K562 (cell line): ENCODE results near the gene HIRIP3. TPM values are rescaled to one million over a fixed set of nuclear protein-coding genes. Genes with fewer than 3 reads are reported as not detected.

Source experiments
- ATAC-seq: fragments of 200-7000 bp; cut with Tn5 transposase; 3 replicates; pipeline ENCODE4 v1.9.1; 2020; ENCODE audit warnings: moderate library complexity
- BruUV-seq: library from RNA; stranded (reverse); fragments of 400-500 nt; replicated peaks from 2 replicates; lab custom pipeline; 2021; lab: Mats Ljungman, UMichigan
- CTCF ChIA-PET: fragments of 300-600 bp; formaldehyde crosslinking; extraction: SDS; loops from one replicate; lab custom pipeline; 2021; ENCODE audit warnings: low intra/inter-chr PET ratio; lab: Yijun Ruan, JAX
- POLR2A ChIA-PET: fragments of 300-600, 350-650 bp; sonication (Branson Sonifier 250); formaldehyde crosslinking; extraction: SDS; loops from one replicate; lab custom pipeline; 2021; ENCODE audit warnings: antibody characterized with exemption, inconsistent platforms; lab: Yijun Ruan, JAX
- DNase-seq, 4 experiments: peaks; one replicate each; pipeline versions ENCODE4 v3.0.0 to v3.0.0-alpha.2; 2011 to 2018; ENCODE audit warnings: low spot score in 3 of 4, mixed read lengths in 3 of 4; ENCODE audit errors: extremely low read depth in 1 of 4
- FAIRE-seq: peaks from 2 replicates; lab custom pipeline; 2011; peaks lifted over from hg19 to GRCh38; lab: Jason Lieb, UNC
- H2AFZ ChIP-seq: 2 replicates; pipeline ENCODE4 v1.6.0; 2011; ENCODE audit warnings: low read depth, low read length, control low read depth, inconsistent platforms
- H3K27ac ChIP-seq: fragments of 200-600 bp; 3 replicates; pipeline ENCODE4 v1.8.0; 2011; ENCODE audit warnings: low read depth, mild to moderate bottlenecking, control low read depth, inconsistent platforms, low read length, moderate library complexity, mixed read lengths; ENCODE audit errors: extremely low read depth
- H3K27me3 ChIP-seq, 2 experiments: fragments of 300-600 bp in 1 of 2; 2 replicates in 1 of 2; 3 replicates in 1 of 2; pipeline versions ENCODE4 v1.6.0 to v1.8.0; 2011; ENCODE audit warnings: inconsistent platforms in 2 of 2, low read length in 2 of 2, mild to moderate bottlenecking in 1 of 2, mixed read lengths in 1 of 2, moderate library complexity in 1 of 2; ENCODE audit not compliant: control insufficient read depth in 2 of 2, insufficient read depth in 2 of 2
- H3K36me3 ChIP-seq: fragments of 300-600 bp; 3 replicates; pipeline ENCODE4 v1.8.0; 2011; ENCODE audit warnings: mild to moderate bottlenecking, low read length, inconsistent platforms; ENCODE audit not compliant: control insufficient read depth, insufficient read depth
- H3K4me1 ChIP-seq, 2 experiments: fragments of 200-600 bp in 1 of 2; replicated peaks in 1 of 2; 2 replicates in 1 of 2; 3 replicates in 1 of 2; pipeline versions ENCODE4 v1.5.1 to v1.8.0; 2011; ENCODE audit warnings: inconsistent platforms in 2 of 2, low read length in 2 of 2, mild to moderate bottlenecking in 1 of 2, mixed read lengths in 1 of 2, moderate library complexity in 1 of 2; ENCODE audit not compliant: control insufficient read depth in 2 of 2, insufficient read depth in 2 of 2
- H3K4me2 ChIP-seq: 2 replicates; pipeline ENCODE4 v1.6.1; 2011; ENCODE audit warnings: low read length, control low read depth, inconsistent platforms, mixed read lengths; ENCODE audit not compliant: insufficient read depth
- H3K4me3 ChIP-seq: fragments of 200-600 bp; sonication (generic), shearing (Covaris generic); 2 replicates; pipeline ENCODE4 v1.5.1; 2016; ENCODE audit warnings: control low read depth, inconsistent platforms
- H3K79me2 ChIP-seq: fragments of 200-600 bp; 3 replicates; pipeline ENCODE4 v1.8.0; 2011; ENCODE audit warnings: low read length, inconsistent platforms; ENCODE audit not compliant: control insufficient read depth, insufficient read depth
- H3K9ac ChIP-seq, 2 experiments: 2 replicates each; pipeline versions ENCODE4 v1.6.0 to v1.6.1; 2011; ENCODE audit warnings: low read depth in 2 of 2, low read length in 2 of 2, control low read depth in 1 of 2, inconsistent platforms in 1 of 2, mild to moderate bottlenecking in 1 of 2, mixed read lengths in 1 of 2; ENCODE audit not compliant: insufficient read depth in 1 of 2
- H3K9me1 ChIP-seq: one replicate; pipeline ENCODE4 v1.6.0; 2011; ENCODE audit warnings: inconsistent platforms, mild to moderate bottlenecking, low read length, moderate library complexity; ENCODE audit not compliant: control insufficient read depth, insufficient read depth
- H3K9me3 ChIP-seq: replicated peaks from 2 replicates; pipeline ENCODE4 v1.5.1; 2011; ENCODE audit warnings: low read depth, low read length, inconsistent platforms; ENCODE audit not compliant: control insufficient read depth, insufficient read depth
- H4K20me1 ChIP-seq: replicated peaks from 2 replicates; pipeline ENCODE4 v1.6.1; 2011; ENCODE audit warnings: low read length, inconsistent platforms, mixed read lengths; ENCODE audit not compliant: control insufficient read depth, insufficient read depth
- FOSL1 ChIP-seq: fragments of 200-800 bp; sonication (Bioruptor generic); conservative IDR thresholded peaks from 2 replicates; pipeline ENCODE4 v1.6.1; 2016; ENCODE audit warnings: missing genetic modification characterization, missing compliant biosample characterization
- THRAP3 ChIP-seq: fragments of 450-650 bp; IDR thresholded peaks from 2 replicates; pipeline ENCODE4 v1.6.1; 2016; ENCODE audit warnings: mild to moderate bottlenecking, inconsistent platforms, borderline replicate concordance
- TRIM24 ChIP-seq, 2 experiments: fragments of 450-650 bp; IDR thresholded peaks; 2 replicates each; pipeline ENCODE4 v1.6.1; 2016
- ZNF324 ChIP-seq: fragments of 250-450 bp; sonication (Bioruptor Pico); IDR thresholded peaks from 2 replicates; pipeline ENCODE4 v1.4.0; 2020; ENCODE audit warnings: mild to moderate bottlenecking
- ZZZ3 ChIP-seq: fragments of 450-650 bp; IDR thresholded peaks from 2 replicates; pipeline ENCODE4 v1.6.1; 2016; ENCODE audit warnings: antibody characterized with exemption, mild to moderate bottlenecking, moderate library complexity
- WGBS: fragments of 100-300 bp; shearing (Covaris generic); methylation state at CpG from one replicate; pipeline ENCODE4 v1.1.6; 2016; ENCODE audit warnings: low coverage, mixed read lengths; ENCODE audit not compliant: insufficient coverage; ENCODE audit errors: missing lambda C conversion rate; 5-methylcytosine and 5-hydroxymethylcytosine counted together
- in situ Hi-C: fragments of 300-500 bp; cut with MboI; formaldehyde crosslinking; loops from 4 replicates; pipeline ENCODE4 v1.15.0; 2018; ENCODE audit warnings: inconsistent platforms, mixed read lengths
- intact Hi-C: fragments of 100-400 bp; cut with micrococcal nuclease; formaldehyde crosslinking; loops from 2 replicates; pipeline ENCODE4 v1.14.2; 2022
- polyA plus RNA-seq, 8 experiments: library from polyadenylated mRNA; depleted of rRNA in 4 of 8; stranded (reverse) in 5 of 8; unstranded in 3 of 8; fragments of >200 nt; fragmentation: Nextera tagmentation in 2 of 8; fragmentation: Illumina TruSeq in 1 of 8; extraction: Ambion mirVana in 2 of 8; extraction: Trizol in 1 of 8; gene quantifications; 2 replicates each; pipeline versions ENCODE4 v1.2.1 to v1.2.3, GENCODE V29; 2011 to 2014; ENCODE audit warnings: inconsistent platforms in 1 of 8, missing spikeins in 1 of 8
- total RNA-seq, 7 experiments: library from RNA; depleted of rRNA in 6 of 7; stranded (reverse); fragments of >200 nt in 6 of 7; fragmentation: Illumina TruSeq in 2 of 7; extraction: Trizol in 2 of 7; gene quantifications; 2 replicates each; pipeline versions ENCODE4 v1.2.1 to v1.2.3, GENCODE V29; 2011 to 2021; ENCODE audit warnings: low replicate concordance in 1 of 7

The HIRIP3 gene
- total and polyA plus RNA-seq, 9 of the 15 experiments (the other 6 are each of a cell fraction or from before 2014, with no cell fraction given) = 3.3 to 38.2 (median 18.2) TPM

GRCh38 chr16:29947897-29948296, 47.5 kb downstream of the HIRIP3 start:
- Histone ChIP-seq H3K4me3 (no peak overlapping the region), H3K9ac (no peak overlapping the region), H3K4me1 (peaks cover 16 to 26% of the 10 kb centered on the region in 2 experiments), H3K4me2 (no peak overlapping the region), H2AFZ (no peak overlapping the region), H3K27ac (no peak overlapping the region), H3K27me3 (no peaks in the 10 kb centered on the region), H3K79me2 (no peaks in the 10 kb centered on the region), H3K36me3 (no peaks in the 10 kb centered on the region), H4K20me1 (peaks cover 5% of the 10 kb centered on the region; the same call in 1 of the 2 replicates), H3K9me3 (peaks cover 9% of the 10 kb centered on the region), H3K9me1 (no peaks in the 10 kb centered on the region)
- DNase-seq = no peak
- ChIA-PET CTCF (no interaction called here), POLR2A (no interaction called here)
- intact Hi-C loops (no loop called here), in situ Hi-C loops (no loop called here)
- no peak for TF ChIP-seq FOSL1 (tag)
- no peak for TF ChIP-seq THRAP3
- TF ChIP-seq ZZZ3 = no peak
- TF ChIP-seq TRIM24 (IDR thresholded peaks at IDR 0.05) = peak; percentile 54 to 69
- peak; percentile 81 for TF ChIP-seq ZNF324 (CRISPR knock-in tag)
- no peak for ATAC-seq
- FAIRE-seq = no peak
- 40% methylated on average over 2 of the region's 2 CpGs for WGBS
- BruUV-seq = no TSS peak
